GM10266 (cell line): ENCODE results near the gene ESYT2.

ENCODE experiments used
- DNase-seq: peaks from one replicate; pipeline ENCODE4 v3.0.0; 2012; ENCODE audit errors: extremely low spot score
- TF ChIP-seq, protein P1 (sequence below): IDR thresholded peaks from 2 replicates; pipeline ENCODE4 v1.5.1; 2012; ENCODE audit warnings: mild to moderate bottlenecking, low read depth; ENCODE audit not compliant: control insufficient read depth, insufficient read depth; ENCODE audit errors: missing control alignments

The ESYT2 gene

DNA sequence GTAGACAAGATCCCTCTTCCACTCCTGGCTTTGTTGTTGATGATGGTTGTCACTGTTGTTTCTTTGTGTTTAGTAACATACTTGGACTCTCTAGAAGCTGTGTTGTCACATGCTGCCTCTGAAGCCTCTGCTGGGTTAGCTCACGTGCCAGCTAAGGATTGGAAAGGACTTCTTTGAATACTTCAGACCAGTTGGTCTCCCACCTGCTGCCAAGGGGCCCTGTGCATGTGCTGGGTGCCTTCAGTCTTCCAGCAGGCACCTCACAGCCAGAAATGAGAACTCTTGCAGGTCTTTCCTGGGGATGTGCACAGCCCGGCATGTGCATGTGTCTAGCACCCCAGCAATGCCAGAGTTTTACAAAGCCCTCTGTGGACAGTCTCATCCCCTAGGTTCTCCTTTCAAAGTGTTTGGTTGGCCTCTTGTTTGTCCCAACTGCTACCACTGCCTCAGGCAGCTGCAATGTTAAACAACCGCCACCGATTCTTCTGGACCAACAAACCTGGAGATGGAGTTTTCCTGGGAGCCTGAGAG lies 103.0 kb downstream of the ESYT2 start:
- TF ChIP-seq, protein P1, sequence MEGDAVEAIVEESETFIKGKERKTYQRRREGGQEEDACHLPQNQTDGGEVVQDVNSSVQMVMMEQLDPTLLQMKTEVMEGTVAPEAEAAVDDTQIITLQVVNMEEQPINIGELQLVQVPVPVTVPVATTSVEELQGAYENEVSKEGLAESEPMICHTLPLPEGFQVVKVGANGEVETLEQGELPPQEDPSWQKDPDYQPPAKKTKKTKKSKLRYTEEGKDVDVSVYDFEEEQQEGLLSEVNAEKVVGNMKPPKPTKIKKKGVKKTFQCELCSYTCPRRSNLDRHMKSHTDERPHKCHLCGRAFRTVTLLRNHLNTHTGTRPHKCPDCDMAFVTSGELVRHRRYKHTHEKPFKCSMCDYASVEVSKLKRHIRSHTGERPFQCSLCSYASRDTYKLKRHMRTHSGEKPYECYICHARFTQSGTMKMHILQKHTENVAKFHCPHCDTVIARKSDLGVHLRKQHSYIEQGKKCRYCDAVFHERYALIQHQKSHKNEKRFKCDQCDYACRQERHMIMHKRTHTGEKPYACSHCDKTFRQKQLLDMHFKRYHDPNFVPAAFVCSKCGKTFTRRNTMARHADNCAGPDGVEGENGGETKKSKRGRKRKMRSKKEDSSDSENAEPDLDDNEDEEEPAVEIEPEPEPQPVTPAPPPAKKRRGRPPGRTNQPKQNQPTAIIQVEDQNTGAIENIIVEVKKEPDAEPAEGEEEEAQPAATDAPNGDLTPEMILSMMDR: no peak
- DNase-seq: no peak

- TF ChIP-seq, protein P1: no peak
- no peak for DNase-seq
Observed at GRCh38 chr7:158725506-158725800, 103.9 kb downstream of the ESYT2 start.

DNA sequence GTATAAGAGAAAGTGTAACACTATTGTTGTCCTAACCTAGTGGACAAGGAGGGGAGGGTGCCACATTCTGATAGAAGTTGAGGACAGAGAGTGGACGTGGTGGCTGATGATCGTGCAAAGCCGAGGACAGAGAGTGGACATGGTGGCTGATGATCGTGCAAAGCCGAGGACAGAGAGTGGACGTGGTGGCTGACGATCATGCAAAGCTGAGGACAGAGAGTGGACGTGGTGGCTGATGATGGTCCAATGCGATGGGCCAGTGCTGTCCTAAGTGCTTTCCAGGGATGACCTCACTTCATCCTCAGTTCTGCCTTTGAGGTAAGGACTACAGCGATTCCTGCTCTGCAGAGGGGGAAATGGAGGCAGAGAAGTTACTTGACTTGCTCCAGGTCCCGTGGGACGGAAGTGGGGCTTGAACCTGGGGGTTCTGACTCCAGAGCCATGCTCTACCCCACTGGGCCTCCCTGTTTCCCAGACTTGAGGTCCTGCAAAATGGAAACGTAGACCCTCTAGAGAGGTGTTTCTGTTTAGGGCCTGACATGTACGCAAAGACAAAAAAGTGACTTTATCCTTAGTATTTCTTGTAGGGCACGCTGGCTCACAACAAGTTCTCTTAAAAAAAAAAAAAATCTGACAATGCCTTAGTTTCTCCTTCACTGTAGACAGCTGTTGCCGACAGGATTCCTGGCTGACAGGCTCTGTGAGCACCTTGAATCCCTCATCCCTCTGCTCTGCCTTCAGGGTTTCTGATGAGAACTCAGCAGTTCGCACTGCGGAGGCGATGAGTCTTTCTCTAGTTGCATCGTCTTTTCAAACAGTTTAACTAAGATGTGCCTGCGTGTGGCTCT lies 104.4 kb downstream of the ESYT2 start:
- DNase-seq: no peak
- TF ChIP-seq, protein P1: no peak

DNA sequence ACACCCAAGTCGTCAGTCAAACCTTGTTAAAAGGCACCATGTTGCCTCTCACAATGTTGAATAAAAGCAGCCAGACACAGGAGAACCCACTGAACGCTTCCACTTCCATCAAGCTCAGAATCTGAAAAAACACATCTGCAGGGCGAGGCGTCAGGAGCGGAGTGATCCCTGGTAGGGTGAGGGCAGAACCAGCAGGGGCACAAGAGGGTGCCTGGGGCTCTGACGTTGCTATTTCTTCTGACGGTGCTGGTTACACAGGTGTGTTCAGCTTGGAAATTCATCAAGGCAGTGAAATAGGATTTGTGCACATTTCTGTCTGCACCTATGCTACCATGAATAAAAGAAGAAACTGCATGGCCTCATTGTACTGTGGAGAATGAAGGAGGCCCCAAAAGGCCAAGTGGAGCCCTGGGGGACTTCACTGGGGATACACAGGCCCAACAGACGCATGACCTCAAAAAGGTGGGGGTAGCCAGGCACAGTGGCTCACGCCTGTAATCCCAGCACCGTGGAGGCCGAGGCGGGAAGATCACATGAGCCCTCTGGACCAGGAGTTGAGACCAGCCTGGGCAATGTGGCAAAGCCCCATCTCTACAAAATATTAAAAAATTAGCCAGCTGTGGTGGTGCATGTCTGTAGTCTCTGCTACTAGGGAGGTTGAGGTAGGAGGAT lies 105.5 kb downstream of the ESYT2 start:
- TF ChIP-seq, protein P1: no peak
- DNase-seq: no peak

DNA sequence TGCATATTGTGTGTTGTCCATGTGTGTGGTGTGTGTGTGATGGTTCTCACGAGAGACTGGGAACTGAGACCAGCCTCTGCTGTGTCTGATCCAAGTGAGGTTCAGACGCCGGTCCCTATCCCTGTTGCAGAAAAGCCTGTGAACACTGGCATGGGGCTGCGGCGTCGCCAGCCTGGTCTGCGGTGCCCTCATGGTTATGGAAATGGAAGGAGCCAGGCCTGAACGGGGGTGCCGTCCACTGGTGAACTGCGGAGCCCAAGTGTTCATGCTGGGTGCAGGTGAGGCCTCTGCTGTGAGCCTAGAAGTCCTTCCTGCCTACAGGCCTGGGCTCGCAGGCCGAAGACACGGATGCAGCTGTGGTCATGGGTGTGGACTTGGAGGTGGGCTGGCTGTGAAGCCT lies 106.0 kb downstream of the ESYT2 start:
- DNase-seq: no peak
- TF ChIP-seq, protein P1: no peak

DNA sequence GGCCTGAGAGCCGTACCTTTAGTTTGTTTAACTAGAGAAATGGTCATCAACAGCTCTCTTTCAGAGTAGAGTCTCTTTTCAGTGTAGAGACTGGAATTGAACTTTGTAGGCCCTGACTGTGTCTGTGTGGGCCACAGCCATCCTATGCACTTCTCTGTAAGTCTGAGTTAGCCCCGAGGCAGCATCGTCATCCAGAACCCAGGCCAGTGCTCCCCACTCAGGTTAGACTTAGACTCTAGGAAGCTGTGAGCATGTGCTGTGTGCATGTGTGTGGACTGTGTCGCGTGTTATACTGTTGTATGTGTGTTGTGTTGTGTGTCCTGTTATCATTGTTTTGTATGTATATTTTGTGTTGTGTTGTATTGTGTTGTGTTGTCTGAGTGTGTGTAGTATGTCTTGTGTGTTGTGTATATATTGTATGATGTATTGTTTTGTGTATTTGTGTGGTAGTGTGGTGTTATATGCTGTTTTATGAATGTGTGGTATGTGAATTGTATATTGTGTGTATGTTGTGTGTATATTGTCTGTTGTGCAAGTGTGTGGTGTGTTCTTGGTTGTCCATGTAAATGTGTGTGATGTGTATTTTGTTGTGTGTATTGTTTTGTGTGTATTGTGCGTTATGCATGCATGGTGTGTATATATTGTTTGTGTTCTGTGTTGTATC lies 106.6 kb downstream of the ESYT2 start:
- TF ChIP-seq, protein P1: no peak
- no peak for DNase-seq

GRCh38 chr7:158720112-158720511 lies 109.2 kb downstream of the ESYT2 start:
- TF ChIP-seq, protein P1: no peak
- DNase-seq: no peak
